H7 (cell line): ENCODE results near the gene RAE1. TPM values are rescaled to one million over a fixed set of nuclear protein-coding genes. Genes with fewer than 3 reads are reported as not detected.

Experiments
- DNase-seq: peaks from one replicate; pipeline ENCODE4 v3.0.0; 2012
- H3K27me3 ChIP-seq: 2 replicates; pipeline ENCODE4 v1.6.0; 2011; ENCODE audit warnings: mild to moderate bottlenecking, low read length; ENCODE audit not compliant: control insufficient read depth, insufficient read depth
- H3K36me3 ChIP-seq: replicated peaks from 2 replicates; pipeline ENCODE4 v1.5.1; 2011; ENCODE audit warnings: low read length; ENCODE audit not compliant: control insufficient read depth, insufficient read depth
- H3K4me3 ChIP-seq: 2 replicates; pipeline ENCODE4 v1.5.1; 2011; ENCODE audit warnings: low read depth, mild to moderate bottlenecking, control low read depth, low read length, moderate library complexity; ENCODE audit not compliant: insufficient read depth
- total RNA-seq: library from RNA; depleted of rRNA; stranded (reverse); fragments of >200 nt; shearing (Covaris generic); gene quantifications from 2 replicates; pipeline ENCODE4 v1.2.3, GENCODE V29; 2014

Gene RAE1
- total RNA-seq, 1 experiment from 2014 or later: 48.2 TPM

- Histone ChIP-seq H3K36me3 (peaks cover 18% of the 10 kb centered on the region), H3K4me3 (no peak overlapping the region), H3K27me3 (no peaks in the 10 kb centered on the region)
- DNase-seq: peak; percentile 66
These were observed 49.9 kb downstream of the RAE1 start for GRCh38 chr20:57400821-57401564.

- H3K36me3 ChIP-seq: peaks cover 16% of the 10 kb centered on the region
- no peak overlapping the region for H3K4me3 ChIP-seq
- DNase-seq: no peak
- H3K27me3 ChIP-seq: no peaks in the 10 kb centered on the region
These were observed 50.5 kb downstream of the RAE1 start for GRCh38 chr20:57401565-57401918.

- peaks cover 7% of the 10 kb centered on the region for H3K36me3 ChIP-seq
- peak; percentile 52 for DNase-seq
- no peak overlapping the region for H3K4me3 ChIP-seq
- no peaks in the 10 kb centered on the region for H3K27me3 ChIP-seq
These were observed 51.4 kb downstream of the RAE1 start for GRCh38 chr20:57402206-57403125.

- peak; percentile 58 for DNase-seq
- H3K36me3 ChIP-seq: peaks cover 4% of the 10 kb centered on the region
- no peak overlapping the region for H3K4me3 ChIP-seq
- no peaks in the 10 kb centered on the region for H3K27me3 ChIP-seq
These were observed 52.2 kb downstream of the RAE1 start for GRCh38 chr20:57403216-57403615.

GRCh38 chr20:57404006-57404405 is 53.0 kb downstream of the RAE1 start:
- Histone ChIP-seq H3K27me3 (no peaks in the 10 kb centered on the region), H3K4me3 (no peak overlapping the region), H3K36me3 (peaks cover 3% of the 10 kb centered on the region)
- DNase-seq: no peak

GRCh38 chr20:57404419-57405072 is 53.5 kb downstream of the RAE1 start:
- peaks cover 2% of the 10 kb centered on the region for H3K36me3 ChIP-seq
- DNase-seq: no peak
- no peak overlapping the region for H3K4me3 ChIP-seq
- H3K27me3 ChIP-seq: no peaks in the 10 kb centered on the region

GRCh38 chr20:57405236-57406016 is 54.4 kb downstream of the RAE1 start:
- H3K36me3 ChIP-seq: peaks cover 2% of the 10 kb centered on the region
- DNase-seq: no peak
- no peaks in the 10 kb centered on the region for H3K27me3 ChIP-seq
- no peak overlapping the region for H3K4me3 ChIP-seq

GRCh38 chr20:57407541-57407956 is 56.5 kb downstream of the RAE1 start:
- Histone ChIP-seq H3K27me3 (no peaks in the 10 kb centered on the region), H3K4me3 (no peak overlapping the region), H3K36me3 (no peaks in the 10 kb centered on the region; the same call in none of the 2 replicates)
- DNase-seq: no peak

- Histone ChIP-seq H3K27me3 (no peaks in the 10 kb centered on the region), H3K4me3 (no peak overlapping the region), H3K36me3 (no peaks in the 10 kb centered on the region; the same call in none of the 2 replicates)
- DNase-seq: no peak
These were observed 57.1 kb downstream of the RAE1 start for GRCh38 chr20:57408131-57408530.

GRCh38 chr20:57408536-57409233 is 57.6 kb downstream of the RAE1 start:
- no peaks in the 10 kb centered on the region; the same call in none of the 2 replicates for H3K36me3 ChIP-seq
- DNase-seq: no peak

GRCh38 chr20:57409316-57409671 is 58.2 kb downstream of the RAE1 start:
- Histone ChIP-seq H3K4me3 (no peak overlapping the region), H3K36me3 (no peaks in the 10 kb centered on the region; the same call in none of the 2 replicates), H3K27me3 (no peaks in the 10 kb centered on the region)
- no peak for DNase-seq

More at GRCh38 chr20:57408536-57409233, 57.6 kb downstream of the RAE1 start:
- no peaks in the 10 kb centered on the region for H3K27me3 ChIP-seq
- H3K4me3 ChIP-seq: no peak overlapping the region

GRCh38 chr20:57409672-57410397 is 58.8 kb downstream of the RAE1 start:
- no peaks in the 10 kb centered on the region; the same call in none of the 2 replicates for H3K36me3 ChIP-seq

GRCh38 chr20:57410398-57410920 is 59.4 kb downstream of the RAE1 start:
- no peak for DNase-seq

More at GRCh38 chr20:57409672-57410397, 58.8 kb downstream of the RAE1 start:
- Histone ChIP-seq H3K4me3 (no peak overlapping the region), H3K27me3 (no peaks in the 10 kb centered on the region)
- DNase-seq: no peak

More at GRCh38 chr20:57410398-57410920, 59.4 kb downstream of the RAE1 start:
- Histone ChIP-seq H3K4me3 (no peak overlapping the region), H3K36me3 (no peaks in the 10 kb centered on the region; the same call in none of the 2 replicates), H3K27me3 (no peaks in the 10 kb centered on the region)
